CD4-positive, alpha-beta T cell treated with Interleukin-12 subunit alpha and Interleukin-12 subunit beta, for 1 hour (primary cell): ENCODE measurements around the gene TMIGD3.
A peak's percentile ranks its signal among the peaks of the same experiment; 100 is the strongest.

Experiments used
- DNase-seq: peaks from one replicate; pipeline ENCODE4 v3.0.0-alpha.2; 2020

The TMIGD3 gene

GRCh38 chr1:111474106-111474505 lies 29.3 kb downstream of the TMIGD3 start:
- DNase-seq = no peak

DNA sequence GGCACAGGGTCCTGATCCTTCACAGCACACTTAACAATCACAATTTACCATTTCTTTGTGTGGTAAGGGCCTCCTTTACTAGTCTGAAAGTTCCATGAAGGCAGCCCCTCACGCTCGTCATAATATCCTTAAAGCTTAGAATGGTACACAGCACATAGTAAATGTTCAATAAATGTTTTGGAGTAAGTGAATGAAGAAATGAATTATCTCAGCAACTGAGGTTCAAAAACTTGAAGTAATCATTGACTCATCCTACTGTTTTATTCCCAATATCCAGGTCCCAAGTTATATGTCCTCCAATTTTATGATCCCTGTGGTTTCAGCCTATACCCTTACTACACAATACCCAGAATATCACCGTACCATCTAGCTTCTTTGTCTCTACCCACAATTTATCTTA lies 31.9 kb downstream of the TMIGD3 start:
- DNase-seq = no peak

- peak; percentile 83 for DNase-seq
These were observed 32.4 kb downstream of the TMIGD3 start for GRCh38 chr1:111471012-111471411.

GRCh38 chr1:111470596-111470995 lies 32.8 kb downstream of the TMIGD3 start:
- peak; percentile 18 for DNase-seq

- no peak for DNase-seq
These were observed 33.9 kb downstream of the TMIGD3 start for GRCh38 chr1:111469539-111469938.

GRCh38 chr1:111468717-111469100 lies 34.7 kb downstream of the TMIGD3 start:
- no peak for DNase-seq

- no peak for DNase-seq
These were observed 35.3 kb downstream of the TMIGD3 start for GRCh38 chr1:111467865-111468716.

DNA sequence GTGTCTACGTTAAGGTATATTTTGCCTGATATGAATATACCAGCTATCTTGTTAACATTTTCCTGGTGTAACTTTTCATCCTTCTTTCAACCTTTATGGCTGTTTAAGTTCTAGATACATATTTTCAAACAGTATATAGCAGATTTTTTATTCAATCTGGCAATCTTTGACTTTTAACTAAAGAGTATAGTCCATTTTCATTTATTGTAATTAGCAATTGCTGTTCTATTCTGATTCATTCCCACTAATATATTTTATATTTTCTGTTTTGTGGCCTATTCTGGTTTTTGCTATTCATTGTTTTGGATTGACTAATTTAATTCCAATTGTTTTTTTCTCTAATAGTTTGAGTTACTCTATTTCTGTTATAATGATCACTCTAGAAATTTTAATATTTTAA lies 37.0 kb downstream of the TMIGD3 start:
- no peak for DNase-seq

- no peak for DNase-seq
These were observed 37.7 kb downstream of the TMIGD3 start for GRCh38 chr1:111465754-111466153.

DNA sequence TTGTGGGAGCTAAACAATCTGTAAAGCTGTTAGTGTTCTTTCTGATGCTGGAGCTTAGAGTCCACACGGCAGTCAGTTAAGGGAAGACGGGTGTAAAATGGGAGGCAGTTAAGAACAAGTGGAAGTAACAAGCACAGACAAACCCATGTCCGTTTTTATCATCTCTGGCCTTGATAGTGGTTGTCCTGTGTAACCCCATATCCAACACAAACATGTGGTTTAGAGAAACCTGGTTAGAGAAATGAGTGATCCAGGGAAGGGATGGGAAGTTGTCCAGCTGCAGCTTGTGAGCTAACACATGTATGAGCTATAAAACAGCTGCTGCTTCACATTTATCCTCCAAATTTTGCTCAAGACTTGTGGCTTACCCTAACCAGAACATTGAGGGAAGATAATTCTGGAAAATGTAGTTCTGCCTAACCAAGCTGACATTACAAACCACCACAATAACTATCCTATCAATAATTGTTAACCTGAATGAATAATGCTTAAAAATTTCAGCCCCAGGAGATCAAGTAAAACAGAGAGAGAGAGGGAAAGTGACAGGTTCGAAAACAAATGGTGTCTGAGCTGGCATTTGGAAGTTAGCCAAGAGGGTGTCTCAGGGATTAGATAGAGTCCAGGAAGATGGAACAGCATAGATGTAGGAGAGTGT lies 40.3 kb downstream of the TMIGD3 start:
- DNase-seq = no peak

DNA sequence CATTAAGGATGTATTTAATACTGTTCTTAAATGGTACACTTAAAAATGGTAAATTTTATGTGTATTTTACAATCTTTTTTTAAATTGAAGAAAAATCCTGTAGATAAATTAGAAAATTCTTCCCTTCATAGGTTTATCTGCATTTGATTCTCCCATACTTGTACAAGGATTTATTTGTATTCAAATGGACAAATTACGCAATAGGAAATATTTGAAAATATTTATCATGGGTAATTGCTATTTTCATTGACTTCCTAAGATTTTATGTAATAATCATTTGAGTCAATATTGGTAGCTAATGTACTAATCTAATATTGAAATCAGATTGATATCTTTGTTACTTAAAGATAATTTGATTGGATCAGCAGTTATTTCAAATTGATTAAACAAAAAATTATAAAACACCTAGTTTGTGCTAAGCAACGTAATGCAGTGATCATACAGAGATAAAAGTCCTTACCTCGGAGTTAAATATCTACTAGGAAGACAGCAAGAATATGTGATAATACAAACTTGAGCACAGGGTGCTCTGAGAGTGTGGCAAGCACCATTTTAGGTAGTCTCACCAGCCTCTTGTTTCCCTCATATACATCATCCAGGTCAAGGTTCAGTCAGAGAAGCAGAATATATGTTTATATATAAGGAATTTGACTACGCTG lies 40.9 kb downstream of the TMIGD3 start:
- no peak for DNase-seq

- DNase-seq = no peak
These were observed 41.7 kb downstream of the TMIGD3 start for GRCh38 chr1:111461765-111462164.

DNA sequence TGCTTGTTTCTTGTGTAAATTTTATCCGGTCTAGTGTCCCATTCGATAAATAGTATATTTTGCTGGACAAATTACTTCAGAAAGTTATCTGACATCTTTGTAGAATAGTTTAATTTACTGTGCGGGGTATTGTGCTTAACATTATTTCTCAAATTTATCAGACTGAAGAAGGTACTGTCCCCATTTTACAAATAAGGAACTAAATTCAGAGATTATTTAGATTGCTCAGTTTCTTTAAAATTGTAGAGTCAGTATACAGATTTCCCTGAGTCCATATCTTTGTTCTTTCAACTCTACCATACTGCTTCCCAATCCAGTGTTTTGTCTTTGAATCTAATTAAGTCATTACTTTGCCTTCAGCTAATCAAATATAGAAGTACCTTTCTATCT lies 47.8 kb downstream of the TMIGD3 start:
- DNase-seq = no peak

GRCh38 chr1:111454859-111455641 lies 48.4 kb downstream of the TMIGD3 start:
- no peak for DNase-seq

DNA sequence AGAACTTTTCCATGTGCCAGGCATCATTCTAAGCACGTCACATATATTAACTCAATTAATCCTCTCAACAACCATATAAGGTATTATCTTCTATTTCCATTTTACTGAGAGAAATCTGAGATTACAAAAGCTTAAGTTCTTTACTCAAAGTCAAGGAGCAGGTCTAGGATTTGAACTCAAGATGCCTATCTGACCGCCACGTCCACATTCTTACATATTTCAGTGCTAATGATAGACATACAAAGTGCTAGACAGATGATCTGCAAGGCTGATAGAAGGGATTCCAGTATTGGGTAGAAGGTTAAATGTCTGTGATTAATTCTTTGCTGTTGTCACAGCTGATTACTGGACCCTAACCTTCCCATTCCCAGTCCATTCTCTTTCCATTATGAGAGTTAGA lies 49.7 kb downstream of the TMIGD3 start:
- no peak for DNase-seq

- DNase-seq = no peak
These were observed 50.9 kb downstream of the TMIGD3 start for GRCh38 chr1:111452581-111452980.

DNA sequence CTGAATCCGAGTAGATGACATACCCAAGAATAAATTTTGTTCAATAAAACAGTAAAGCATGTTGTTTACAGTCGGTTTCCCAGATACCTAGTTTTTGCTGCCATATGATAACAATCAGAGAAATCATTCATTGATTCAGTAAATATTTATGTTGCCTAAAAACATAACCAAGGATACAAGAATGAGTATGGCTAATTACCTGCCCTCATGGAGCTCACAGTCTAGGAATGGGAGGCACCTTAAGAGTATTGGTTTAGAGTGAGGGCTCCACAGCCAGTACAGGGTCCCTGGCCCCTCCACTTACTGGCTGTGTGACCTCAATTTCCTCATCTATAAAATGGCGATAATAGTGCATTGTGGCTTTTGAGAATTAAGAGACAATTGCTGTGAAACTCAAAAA lies 53.2 kb downstream of the TMIGD3 start:
- no peak for DNase-seq

- no peak for DNase-seq
These were observed 53.8 kb downstream of the TMIGD3 start for GRCh38 chr1:111449703-111450017.

DNA sequence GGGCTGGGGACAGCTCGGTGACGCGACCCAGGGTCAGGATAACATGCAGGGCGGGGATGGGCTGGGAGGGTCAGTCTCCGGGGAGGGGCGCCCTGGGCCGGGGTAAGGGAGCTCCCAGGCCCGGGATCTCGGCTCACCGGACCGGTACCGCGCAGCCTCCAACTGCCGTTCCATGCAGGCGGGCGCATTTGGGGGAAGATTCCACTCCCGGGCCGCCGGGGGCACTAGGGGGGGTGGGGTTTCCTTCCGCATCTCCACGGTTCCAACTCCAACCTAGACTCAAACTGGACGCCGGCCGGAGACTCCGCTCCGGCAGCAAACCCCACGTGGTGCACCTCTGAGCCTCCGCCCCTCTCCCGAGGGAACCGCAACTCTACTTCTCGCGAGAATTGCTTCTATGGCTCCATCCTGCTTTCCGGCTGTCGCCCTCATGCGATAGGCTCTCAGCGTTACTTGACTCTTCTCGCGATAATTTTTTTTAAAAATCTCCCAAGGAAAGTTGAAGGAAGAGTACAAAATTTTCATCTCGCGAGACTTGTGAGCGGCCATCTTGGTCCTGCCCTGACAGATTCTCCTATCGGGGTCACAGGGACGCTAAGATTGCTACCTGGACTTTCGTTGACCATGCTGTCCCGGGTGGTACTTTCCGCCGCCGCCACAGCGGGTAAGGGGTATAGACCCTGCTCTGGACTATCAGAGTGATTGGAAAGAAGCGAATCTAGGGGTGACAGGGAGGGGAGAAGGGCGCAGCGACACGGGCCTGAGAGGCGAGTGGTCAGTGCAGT lies 54.3 kb downstream of the TMIGD3 start, which contains the start of the genes ATP5PB and WDR77:
ATP5PB (plus strand) TSS at position 547 of the 785 bp plus-strand sequence; CDS start at position 625, 78 bp downstream.
WDR77 (minus strand) TSS at position 339 of the 785 bp plus-strand sequence; CDS start at position 252, 87 bp downstream.
- peak; percentile 97 for DNase-seq

DNA sequence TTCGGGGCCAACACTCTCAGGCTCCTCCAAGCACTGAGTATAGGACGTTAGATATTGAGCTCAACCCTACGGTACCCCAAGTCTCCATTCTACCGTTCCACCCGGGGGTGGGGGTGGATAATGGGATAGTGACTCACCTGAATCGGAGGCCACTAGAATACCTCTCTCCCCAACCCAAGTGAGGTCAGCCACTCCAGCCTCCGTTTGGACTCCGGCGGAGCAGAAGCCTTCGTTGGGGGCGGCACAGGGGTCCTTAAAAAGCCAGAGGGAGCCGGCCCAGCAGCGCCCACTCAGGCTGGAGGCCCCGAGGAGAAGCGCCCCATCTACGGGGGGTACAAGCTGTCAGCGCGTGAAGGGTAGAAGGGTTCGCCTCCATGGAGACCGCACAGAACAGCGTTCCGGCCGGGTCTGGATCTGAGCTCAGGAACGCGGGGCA lies 54.9 kb downstream of the TMIGD3 start:
- no peak for DNase-seq

DNA sequence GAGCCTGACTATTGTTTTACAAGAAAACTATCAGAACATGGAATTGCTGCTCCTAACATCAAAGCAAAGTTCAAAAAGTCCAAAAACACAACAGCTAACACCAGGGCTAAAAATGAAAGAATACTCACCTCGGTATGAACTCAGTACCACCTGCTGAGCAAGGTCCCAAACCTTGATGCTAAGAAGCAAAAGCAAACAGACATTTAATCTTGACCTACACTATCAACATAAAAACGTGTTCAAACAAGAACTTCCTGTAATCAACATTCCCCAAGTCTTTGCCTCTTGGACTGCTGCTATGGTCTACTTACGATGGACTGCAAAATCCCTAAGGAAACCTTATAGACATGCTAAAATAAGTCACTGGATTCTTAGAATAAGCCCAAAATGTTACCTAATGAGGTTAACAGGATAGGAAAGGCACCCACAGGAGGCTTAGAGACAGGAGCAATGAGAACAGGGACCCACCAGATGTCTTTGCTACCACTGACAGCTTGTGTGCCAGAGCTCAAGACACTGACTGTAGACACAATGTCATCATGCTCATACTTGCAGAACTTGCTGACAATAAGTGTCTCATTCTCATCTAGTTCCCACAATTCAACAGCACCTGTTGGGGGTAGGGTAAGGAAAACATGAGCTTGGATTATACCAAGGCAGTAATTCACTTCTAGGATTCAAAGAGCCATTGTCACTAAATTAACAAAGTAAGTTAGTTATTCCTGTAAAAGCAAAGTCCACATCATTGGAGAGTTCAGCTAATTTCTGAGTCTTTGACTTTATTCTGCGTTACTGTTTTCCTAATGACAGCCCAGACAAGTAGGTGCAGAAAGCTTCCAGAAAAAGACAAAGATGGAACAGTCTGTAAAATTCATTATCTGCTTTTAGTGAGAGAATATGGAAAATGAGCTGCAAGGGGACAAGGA lies 56.2 kb downstream of the TMIGD3 start:
- no peak for DNase-seq
